RWPE2 (cell line): Measurements from ENCODE around the gene MYOM3.

Experiments
- ATAC-seq: fragments of 200-7000 bp; cut with Tn5 transposase; 3 replicates; pipeline ENCODE4 v1.9.1; 2021; ENCODE audit warnings: low read depth
- DNase-seq: peaks from one replicate; pipeline ENCODE4 v3.0.0-alpha.2; 2020; ENCODE audit warnings: low spot score
- H3K27ac ChIP-seq: fragments of 450-650 bp; 2 replicates; pipeline ENCODE4 v1.5.1; 2017; ENCODE audit warnings: mild to moderate bottlenecking; ENCODE audit not compliant: poor library complexity, severe bottlenecking
- H3K27me3 ChIP-seq: fragments of 250-450 bp; sonication (Bioruptor Pico); 2 replicates; pipeline ENCODE4 v1.5.1; 2021; ENCODE audit warnings: mild to moderate bottlenecking, moderate library complexity; ENCODE audit not compliant: insufficient read depth, poor library complexity, severe bottlenecking
- H3K36me3 ChIP-seq: fragments of 250-450 bp; sonication (Bioruptor Pico); 2 replicates; pipeline ENCODE4 v1.5.1; 2020; ENCODE audit warnings: low read depth, mild to moderate bottlenecking, moderate library complexity
- H3K4me1 ChIP-seq: fragments of 250-450 bp; sonication (Bioruptor Pico); 2 replicates; pipeline ENCODE4 v1.5.1; 2021; ENCODE audit warnings: mild to moderate bottlenecking, moderate library complexity; ENCODE audit not compliant: insufficient read depth, poor library complexity, severe bottlenecking
- H3K4me3 ChIP-seq: fragments of 250-450 bp; sonication (Bioruptor Pico); 2 replicates; pipeline ENCODE4 v1.5.1; 2021; ENCODE audit warnings: mild to moderate bottlenecking, moderate library complexity; ENCODE audit not compliant: severe bottlenecking
- H3K9me3 ChIP-seq: fragments of 250-450 bp; sonication (Bioruptor Pico); 2 replicates; pipeline ENCODE4 v1.5.1; 2021; ENCODE audit warnings: mild to moderate bottlenecking, moderate library complexity; ENCODE audit not compliant: severe bottlenecking
- TF ChIP-seq, protein P1 (sequence below): fragments of 450-650 bp; IDR thresholded peaks from one replicate; pipeline ENCODE4 v1.5.1; 2017; ENCODE audit warnings: mild to moderate bottlenecking, moderate library complexity; ENCODE audit not compliant: poor library complexity, severe bottlenecking

Gene MYOM3

DNA sequence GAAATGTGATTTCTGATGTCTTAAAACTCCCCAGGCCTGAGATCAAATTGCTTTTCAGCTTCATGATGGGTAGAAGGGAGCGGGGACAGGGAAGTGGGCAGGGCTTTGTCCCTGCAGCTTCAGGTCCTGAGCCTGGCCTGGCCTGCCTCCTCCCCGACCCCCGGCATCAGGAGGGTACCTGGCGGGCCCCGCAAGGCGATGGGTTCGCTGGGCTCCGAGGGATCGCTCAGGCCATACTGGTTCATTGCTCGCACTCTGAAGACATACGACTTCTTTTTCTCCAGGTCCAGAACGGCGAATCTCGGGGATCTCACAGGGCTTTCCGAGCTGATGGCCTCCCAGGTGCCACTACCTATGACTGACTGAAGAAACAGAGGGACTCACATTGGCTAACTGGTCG is 25.5 kb downstream of the MYOM3 start:
- DNase-seq, result no peak
- no peaks in the 10 kb centered on the region for H3K4me1 ChIP-seq
- no peaks in the 10 kb centered on the region for H3K36me3 ChIP-seq
- TF ChIP-seq, protein P1, sequence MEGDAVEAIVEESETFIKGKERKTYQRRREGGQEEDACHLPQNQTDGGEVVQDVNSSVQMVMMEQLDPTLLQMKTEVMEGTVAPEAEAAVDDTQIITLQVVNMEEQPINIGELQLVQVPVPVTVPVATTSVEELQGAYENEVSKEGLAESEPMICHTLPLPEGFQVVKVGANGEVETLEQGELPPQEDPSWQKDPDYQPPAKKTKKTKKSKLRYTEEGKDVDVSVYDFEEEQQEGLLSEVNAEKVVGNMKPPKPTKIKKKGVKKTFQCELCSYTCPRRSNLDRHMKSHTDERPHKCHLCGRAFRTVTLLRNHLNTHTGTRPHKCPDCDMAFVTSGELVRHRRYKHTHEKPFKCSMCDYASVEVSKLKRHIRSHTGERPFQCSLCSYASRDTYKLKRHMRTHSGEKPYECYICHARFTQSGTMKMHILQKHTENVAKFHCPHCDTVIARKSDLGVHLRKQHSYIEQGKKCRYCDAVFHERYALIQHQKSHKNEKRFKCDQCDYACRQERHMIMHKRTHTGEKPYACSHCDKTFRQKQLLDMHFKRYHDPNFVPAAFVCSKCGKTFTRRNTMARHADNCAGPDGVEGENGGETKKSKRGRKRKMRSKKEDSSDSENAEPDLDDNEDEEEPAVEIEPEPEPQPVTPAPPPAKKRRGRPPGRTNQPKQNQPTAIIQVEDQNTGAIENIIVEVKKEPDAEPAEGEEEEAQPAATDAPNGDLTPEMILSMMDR, result no peak
- no peaks in the 10 kb centered on the region for H3K27me3 ChIP-seq
- ATAC-seq, result no peak
- H3K9me3 ChIP-seq, result no peaks in the 10 kb centered on the region
- no peak overlapping the region for H3K27ac ChIP-seq
- no peak overlapping the region for H3K4me3 ChIP-seq

DNA sequence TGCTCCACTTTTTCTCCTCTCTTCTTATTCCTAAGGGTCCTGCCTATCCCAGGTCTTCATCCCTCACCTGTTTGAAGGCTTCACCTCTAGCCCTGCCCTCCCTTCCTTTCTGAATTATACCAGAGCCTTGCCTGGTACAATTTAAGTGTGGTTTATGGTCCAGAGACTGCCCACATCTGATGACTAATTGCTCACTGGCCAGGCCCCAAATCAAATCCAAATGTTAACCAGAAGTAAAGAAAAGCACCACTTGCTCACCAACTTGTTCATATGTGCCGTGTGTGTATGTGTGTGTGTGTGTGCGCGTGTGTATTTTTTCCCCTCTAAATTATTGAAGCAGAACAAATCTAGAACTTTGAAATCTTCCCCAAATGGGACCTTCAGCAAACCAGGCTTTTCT is 26.4 kb downstream of the MYOM3 start:
- no peak overlapping the region for H3K4me3 ChIP-seq
- no peaks in the 10 kb centered on the region for H3K27me3 ChIP-seq
- TF ChIP-seq, protein P1, result no peak
- H3K4me1 ChIP-seq, result no peaks in the 10 kb centered on the region
- H3K9me3 ChIP-seq, result no peaks in the 10 kb centered on the region
- no peak overlapping the region for H3K27ac ChIP-seq
- H3K36me3 ChIP-seq, result no peaks in the 10 kb centered on the region
- DNase-seq (no peak), ATAC-seq (no peak)

DNA sequence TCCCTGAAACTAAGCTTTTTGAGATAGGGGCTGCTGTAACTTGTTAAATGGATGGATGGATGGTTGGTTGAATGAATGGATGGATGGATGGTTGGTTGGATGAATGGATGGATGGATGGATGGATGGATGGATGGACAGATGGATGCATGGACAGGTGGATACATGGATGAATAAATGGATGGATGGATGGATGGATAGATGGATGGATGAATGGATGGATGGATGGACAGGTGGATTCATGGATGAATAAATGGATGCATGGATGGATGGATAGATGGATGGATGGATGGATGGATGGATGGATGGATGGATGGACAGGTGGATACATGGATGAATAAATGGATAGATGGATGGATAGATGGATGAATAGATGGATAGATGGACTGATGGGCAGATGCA is 26.9 kb downstream of the MYOM3 start:
- no peaks in the 10 kb centered on the region for H3K36me3 ChIP-seq
- no peak overlapping the region for H3K27ac ChIP-seq
- H3K4me3 ChIP-seq, result no peak overlapping the region
- no peak for ATAC-seq
- TF ChIP-seq, protein P1, result no peak
- DNase-seq, result no peak
- H3K27me3 ChIP-seq, result no peaks in the 10 kb centered on the region
- H3K4me1 ChIP-seq, result no peaks in the 10 kb centered on the region
- H3K9me3 ChIP-seq, result no peaks in the 10 kb centered on the region

DNA sequence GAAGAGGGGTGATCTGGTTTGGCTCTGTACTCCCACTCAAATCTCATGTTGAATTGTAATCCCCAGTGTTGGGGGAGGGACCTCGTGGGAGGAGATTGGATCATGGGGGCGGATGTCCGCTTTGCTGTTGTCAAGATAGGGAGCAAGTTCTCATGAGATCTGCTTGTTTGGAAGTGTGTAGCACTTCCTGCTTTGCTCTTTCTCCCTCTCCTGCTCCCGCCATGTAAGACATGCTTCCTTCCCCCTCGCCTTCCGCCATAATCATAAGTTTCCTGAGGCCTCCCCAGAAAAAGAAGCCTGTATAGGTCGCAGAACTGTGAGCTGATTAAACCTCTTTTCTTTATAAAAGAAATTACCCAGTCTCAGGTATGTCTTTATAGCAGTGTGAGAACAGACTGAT is 27.9 kb downstream of the MYOM3 start:
- DNase-seq, result no peak
- TF ChIP-seq, protein P1, result no peak
- H3K9me3 ChIP-seq, result no peaks in the 10 kb centered on the region

DNA sequence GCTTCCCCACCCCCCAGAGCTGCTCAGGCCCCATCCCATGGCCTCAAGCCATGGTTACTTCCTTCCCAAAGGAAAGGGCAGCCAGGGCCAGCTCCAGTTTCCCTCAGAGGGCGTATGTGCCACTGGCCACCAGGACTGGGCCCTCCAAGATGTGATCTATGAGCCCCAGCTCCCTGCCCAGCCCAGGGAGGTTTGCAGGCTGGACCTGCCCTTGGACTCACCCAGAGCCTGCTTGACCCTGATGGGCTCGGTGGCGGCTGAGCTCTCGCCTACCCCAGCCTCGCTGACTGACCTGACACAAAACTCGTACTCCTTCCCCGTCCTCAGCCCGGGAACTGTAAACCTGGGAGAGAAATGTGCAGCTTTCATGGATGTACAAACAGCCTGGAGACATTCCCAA is 29.6 kb downstream of the MYOM3 start:
- Histone ChIP-seq H3K9me3 (no peaks in the 10 kb centered on the region), H3K27ac (no peak overlapping the region), H3K27me3 (no peaks in the 10 kb centered on the region), H3K36me3 (no peaks in the 10 kb centered on the region), H3K4me1 (no peaks in the 10 kb centered on the region), H3K4me3 (no peak overlapping the region)
- ATAC-seq, result no peak
- TF ChIP-seq, protein P1, result no peak
- DNase-seq, result no peak

More for the DNA sequence above, 27.9 kb downstream of the MYOM3 start:
- Histone ChIP-seq H3K27ac (no peak overlapping the region), H3K36me3 (no peaks in the 10 kb centered on the region), H3K4me1 (no peaks in the 10 kb centered on the region), H3K27me3 (no peaks in the 10 kb centered on the region), H3K4me3 (no peak overlapping the region)
- no peak for ATAC-seq
